PFSK-1 (cell line): ENCODE data around the gene MMP20.

Source experiments
- FOXP2 ChIP-seq: optimal IDR thresholded peaks from 2 replicates; pipeline ENCODE3; 2011; ENCODE audit warnings: borderline replicate concordance, control low read depth, inconsistent platforms; ENCODE audit not compliant: insufficient read depth; ENCODE audit errors: extremely low read length, extremely low read depth
- POLR2AphosphoS5 ChIP-seq: IDR thresholded peaks from 2 replicates; pipeline ENCODE4 v1.6.1; 2012; ENCODE audit warnings: low read depth, mild to moderate bottlenecking, control low read depth, low read length, moderate library complexity
- REST ChIP-seq, 2 experiments: IDR thresholded peaks; 2 replicates each; pipeline versions ENCODE4 v1.6.1 to v1.8.0; 2011 to 2012; ENCODE audit warnings: low read depth in 2 of 2, low read length in 2 of 2, control low read depth in 1 of 2, inconsistent platforms in 1 of 2, mild to moderate bottlenecking in 1 of 2, moderate library complexity in 1 of 2; ENCODE audit not compliant: insufficient read depth in 1 of 2
- SIN3A ChIP-seq: IDR thresholded peaks from 2 replicates; pipeline ENCODE4 v1.6.1; 2012; ENCODE audit warnings: mild to moderate bottlenecking, low read length, moderate library complexity, borderline replicate concordance; ENCODE audit not compliant: insufficient read depth
- TAF1 ChIP-seq: IDR thresholded peaks from 2 replicates; pipeline ENCODE4 v1.6.1; 2012; ENCODE audit warnings: low read length, control low read depth, borderline replicate concordance; ENCODE audit not compliant: insufficient read depth

Gene MMP20

GRCh38 chr11:102620179-102620578, 5.0 kb downstream of the MMP20 start:
- no peak for TF ChIP-seq TAF1

GRCh38 chr11:102617466-102618008, 7.6 kb downstream of the MMP20 start:
- no peak for TF ChIP-seq SIN3A
- no peak for TF ChIP-seq REST (IDR thresholded peaks at IDR 0.05; ENCODE audit: insufficient read depth in 1 of 2, low read depth in 2 of 2, low read length in 2 of 2)
- TF ChIP-seq FOXP2: no peak
- TF ChIP-seq POLR2AphosphoS5: no peak
- TF ChIP-seq TAF1: no peak

GRCh38 chr11:102615894-102616432, 9.2 kb downstream of the MMP20 start:
- no peak for TF ChIP-seq FOXP2
- TF ChIP-seq REST (IDR thresholded peaks at IDR 0.05; ENCODE audit: insufficient read depth in 1 of 2, low read depth in 2 of 2, low read length in 2 of 2): no peak
- no peak for TF ChIP-seq POLR2AphosphoS5
- no peak for TF ChIP-seq TAF1
- TF ChIP-seq SIN3A: no peak

- TF ChIP-seq REST (IDR thresholded peaks at IDR 0.05; ENCODE audit: insufficient read depth in 1 of 2, low read depth in 2 of 2, low read length in 2 of 2): no peak
- no peak for TF ChIP-seq FOXP2
- TF ChIP-seq POLR2AphosphoS5: no peak
- TF ChIP-seq TAF1: no peak
- no peak for TF ChIP-seq SIN3A
Measured at GRCh38 chr11:102615077-102615893, 9.8 kb downstream of the MMP20 start.

GRCh38 chr11:102614485-102614884, 10.6 kb downstream of the MMP20 start:
- no peak for TF ChIP-seq REST (IDR thresholded peaks at IDR 0.05; ENCODE audit: insufficient read depth in 1 of 2, low read depth in 2 of 2, low read length in 2 of 2)
